ENCODE results near the gene FHOD3. TPM values are rescaled to one million over a fixed set of nuclear protein-coding genes. Genes with fewer than 3 reads are reported as not detected.

Gene FHOD3
- total and polyA plus RNA-seq, 2 of the 13 experiments (the other 11 are each of a cell fraction or from before 2014, with no cell fraction given), result 0.07 TPM; not detected in 1

- Histone ChIP-seq H3K4me2 (ENCODE audit: low read depth, low read length) (no peak overlapping the region), H3K79me2 (ENCODE audit: insufficient read depth, low read length) (no peaks in the 10 kb centered on the region), H3K4me3 (replicated peaks in 1 of 3; ENCODE audit: insufficient read depth in 1 of 3, low read depth in 2 of 3, low read length in 3 of 3) (no peak overlapping the region), H2AFZ (ENCODE audit: low read length) (no peak overlapping the region), H3K27ac (ENCODE audit: extremely low read length, insufficient read depth, low read length) (no peak overlapping the region), H3K4me1 (ENCODE audit: insufficient read depth, low read length) (peaks cover 16% of the 10 kb centered on the region), H3K9ac (ENCODE audit: insufficient read depth, low read depth, low read length) (no peak overlapping the region), H4K20me1 (ENCODE audit: insufficient read depth, low read length) (no peaks in the 10 kb centered on the region), H3K36me3 (replicated peaks in 1 of 2; ENCODE audit: control insufficient read depth in 1 of 2, insufficient read depth in 2 of 2, low read length in 2 of 2) (no peaks in the 10 kb centered on the region), H3K9me3 (ENCODE audit: low read length) (no peaks in the 10 kb centered on the region), H3K27me3 (ENCODE audit: control insufficient read depth in 1 of 2, insufficient read depth in 2 of 2, low read length in 2 of 2) (peaks cover 0 to 9% of the 10 kb centered on the region in 2 experiments; a peak in 1 of 5 replicates)
- FAIRE-seq (no peak), DNase-seq (ENCODE audit: low spot score) (no peak), ATAC-seq (no peak)
- no TSS peak for BruUV-seq (replicated peaks)
- ChIA-PET CTCF (ENCODE audit: low intra/inter-chr PET ratio, low total read pairs) (no interaction called here), POLR2A (no interaction called here)
- in situ Hi-C loops (cut with HindIII; ENCODE audit: extremely low pct_ligation_motif_present, low pct_unique_long_range_greater_than_20kb) (no loop called here), intact Hi-C loops (cut with micrococcal nuclease; ENCODE audit: unreplicated experiment) (no loop called here)
- 23% methylated on average over 6 of the region's 6 CpGs for WGBS (ENCODE audit: low lambda C conversion rate)
- no peak for TF ChIP-seq ELK4 (CRISPR knock-in tag; IDR thresholded peaks at IDR 0.05; ENCODE audit: borderline replicate concordance)
- TF ChIP-seq ZNF44 (CRISPR knock-in tag; IDR thresholded peaks at IDR 0.05), result no peak
- TF ChIP-seq ZNF407 (CRISPR knock-in tag; IDR thresholded peaks at IDR 0.05; ENCODE audit: not compliant biosample characterization), result no peak
- no peak for TF ChIP-seq ZNF850 (CRISPR knock-in tag; conservative IDR thresholded peaks at IDR 0.05)
- no peak for TF ChIP-seq KDM5B (CRISPR knock-in tag; IDR thresholded peaks at IDR 0.05; ENCODE audit: borderline replicate concordance)
- TF ChIP-seq FOXA1 (IDR thresholded peaks at IDR 0.05), result no peak
- no peak for TF ChIP-seq FOXA1 (CRISPR knock-in tag; IDR thresholded peaks at IDR 0.05)
- no peak for TF ChIP-seq NR1H2 (CRISPR knock-in tag; IDR thresholded peaks at IDR 0.05; ENCODE audit: borderline replicate concordance, low read depth)
- TF ChIP-seq SKIL (CRISPR knock-in tag; IDR thresholded peaks at IDR 0.05; ENCODE audit: borderline replicate concordance), result no peak
- TF ChIP-seq ZNF644 (CRISPR knock-in tag; IDR thresholded peaks at IDR 0.05; ENCODE audit: low read depth), result no peak
- no peak for TF ChIP-seq GLI4 (CRISPR knock-in tag; IDR thresholded peaks at IDR 0.05; ENCODE audit: borderline replicate concordance)
- no peak for TF ChIP-seq PHF20 (CRISPR knock-in tag; IDR thresholded peaks at IDR 0.05)
- no peak for TF ChIP-seq CHCHD3 (CRISPR knock-in tag; IDR thresholded peaks at IDR 0.05)
- TF ChIP-seq AKAP8 (CRISPR knock-in tag; IDR thresholded peaks at IDR 0.05), result no peak
- no peak for TF ChIP-seq MED13 (CRISPR knock-in tag; IDR thresholded peaks at IDR 0.05)
These were observed 229.5 kb downstream of the FHOD3 start for GRCh38 chr18:36527051-36527450.

Data from HepG2 (cell line).